Measurements from ENCODE around the gene LSG1.
"Not testable (repeated sequence)": the region's sequence is repeated elsewhere in the genome, so short reads cannot be mapped to it uniquely, and the experiment has no call there.

Gene LSG1

GRCh38 chr3:194618858-194619608, 53.0 kb downstream of the LSG1 start:
- Mint-ChIP-seq H3K4me1 (no peaks in the 10 kb centered on the region), H3K9me3 (no peaks in the 10 kb centered on the region), H3K4me3 (no peak overlapping the region), H3K27ac (no peak overlapping the region), H3K27me3 (no peaks in the 10 kb centered on the region)
- no peak for ATAC-seq
- DNase-seq, result no peak

GRCh38 chr3:194617827-194618226, 54.2 kb downstream of the LSG1 start:
- Mint-ChIP-seq H3K4me3 (no peak overlapping the region), H3K27me3 (no peaks in the 10 kb centered on the region), H3K9me3 (no peaks in the 10 kb centered on the region), H3K27ac (peak overlapping the region in 1 of 2 donors; percentile 81), H3K4me1 (no peaks in the 10 kb centered on the region)
- DNase-seq, result no peak
- ATAC-seq, result no peak

- Mint-ChIP-seq H3K9me3 (no peaks in the 10 kb centered on the region), H3K27ac (no peak overlapping the region), H3K4me1 (no peaks in the 10 kb centered on the region), H3K27me3 (no peaks in the 10 kb centered on the region), H3K4me3 (no peak overlapping the region)
- DNase-seq, result no peak
- ATAC-seq, result no peak
Observed at GRCh38 chr3:194617143-194617671, 54.8 kb downstream of the LSG1 start.

- Mint-ChIP-seq H3K9me3 (no peaks in the 10 kb centered on the region), H3K27ac (no peak overlapping the region), H3K27me3 (no peaks in the 10 kb centered on the region), H3K4me3 (no peak overlapping the region), H3K4me1 (no peaks in the 10 kb centered on the region)
- ATAC-seq (no peak), DNase-seq (no peak)
Observed at GRCh38 chr3:194615226-194615625, 56.8 kb downstream of the LSG1 start.

GRCh38 chr3:194612221-194612620, 59.8 kb downstream of the LSG1 start:
- Mint-ChIP-seq H3K27ac (no peak overlapping the region), H3K4me3 (no peak overlapping the region), H3K4me1 (no peaks in the 10 kb centered on the region), H3K9me3 (no peaks in the 10 kb centered on the region), H3K27me3 (no peaks in the 10 kb centered on the region)
- no peak for DNase-seq
- ATAC-seq, result no peak

GRCh38 chr3:194610689-194611088, 61.3 kb downstream of the LSG1 start:
- H3K9me3 Mint-ChIP-seq, result no peaks in the 10 kb centered on the region
- DNase-seq (no peak), ATAC-seq (no peak)
- H3K27me3 Mint-ChIP-seq, result no peaks in the 10 kb centered on the region
- no peaks in the 10 kb centered on the region for H3K4me1 Mint-ChIP-seq
- no peak overlapping the region for H3K4me3 Mint-ChIP-seq
- peak overlapping the region in 1 of 2 donors; percentile 51 for H3K27ac Mint-ChIP-seq

- DNase-seq (no peak), ATAC-seq (no peak)
- Mint-ChIP-seq H3K27ac (no peak overlapping the region), H3K4me1 (no peaks in the 10 kb centered on the region), H3K9me3 (no peaks in the 10 kb centered on the region), H3K27me3 (no peaks in the 10 kb centered on the region), H3K4me3 (no peak overlapping the region)
Observed at GRCh38 chr3:194609601-194610000, 62.4 kb downstream of the LSG1 start.

- Mint-ChIP-seq H3K9me3 (no peaks in the 10 kb centered on the region), H3K4me1 (no peaks in the 10 kb centered on the region), H3K27me3 (no peaks in the 10 kb centered on the region), H3K4me3 (no peak overlapping the region), H3K27ac (no peak overlapping the region)
- ATAC-seq, result no peak
- DNase-seq, result no peak
Observed at GRCh38 chr3:194608981-194609380, 63.0 kb downstream of the LSG1 start.

GRCh38 chr3:194607592-194608389, 64.2 kb downstream of the LSG1 start:
- H3K9me3 Mint-ChIP-seq, result no peaks in the 10 kb centered on the region
- no peaks in the 10 kb centered on the region for H3K4me1 Mint-ChIP-seq
- ATAC-seq (no peak), DNase-seq (no peak)
- H3K27ac Mint-ChIP-seq, result peak overlapping the region; percentile 7 to 22
- H3K27me3 Mint-ChIP-seq, result no peaks in the 10 kb centered on the region
- no peak overlapping the region for H3K4me3 Mint-ChIP-seq

GRCh38 chr3:194606941-194607340, 65.0 kb downstream of the LSG1 start:
- ATAC-seq, result no peak
- no peaks in the 10 kb centered on the region for H3K4me1 Mint-ChIP-seq
- no peaks in the 10 kb centered on the region for H3K9me3 Mint-ChIP-seq

GRCh38 chr3:194606163-194606562, 65.8 kb downstream of the LSG1 start:
- DNase-seq (no peak), ATAC-seq (no peak)
- Mint-ChIP-seq H3K27ac (no peak overlapping the region), H3K4me1 (no peaks in the 10 kb centered on the region), H3K4me3 (no peak overlapping the region), H3K9me3 (no peaks in the 10 kb centered on the region), H3K27me3 (no peaks in the 10 kb centered on the region)

More at GRCh38 chr3:194606941-194607340, 65.0 kb downstream of the LSG1 start:
- H3K27ac Mint-ChIP-seq, result no peak overlapping the region
- no peak for DNase-seq
- H3K27me3 Mint-ChIP-seq, result no peaks in the 10 kb centered on the region
- H3K4me3 Mint-ChIP-seq, result no peak overlapping the region

- not testable (repeated sequence) for ATAC-seq
Observed at GRCh38 chr3:194605314-194605713, 66.7 kb downstream of the LSG1 start.

GRCh38 chr3:194604837-194605236, 67.2 kb downstream of the LSG1 start:
- H3K4me1 Mint-ChIP-seq, result no peaks in the 10 kb centered on the region
- ATAC-seq (no peak), DNase-seq (no peak)
- no peaks in the 10 kb centered on the region for H3K9me3 Mint-ChIP-seq
- no peak overlapping the region for H3K27ac Mint-ChIP-seq
- H3K4me3 Mint-ChIP-seq, result no peak overlapping the region
- H3K27me3 Mint-ChIP-seq, result no peaks in the 10 kb centered on the region

More at GRCh38 chr3:194605314-194605713, 66.7 kb downstream of the LSG1 start:
- H3K27me3 Mint-ChIP-seq, H3K27ac Mint-ChIP-seq, H3K4me3 Mint-ChIP-seq, H3K4me1 Mint-ChIP-seq, DNase-seq, H3K9me3 Mint-ChIP-seq: not testable (repeated sequence)

GRCh38 chr3:194604126-194604525, 67.9 kb downstream of the LSG1 start:
- H3K4me1 Mint-ChIP-seq, result no peaks in the 10 kb centered on the region
- no peak overlapping the region for H3K27ac Mint-ChIP-seq
- no peaks in the 10 kb centered on the region for H3K9me3 Mint-ChIP-seq
- no peak for ATAC-seq
- DNase-seq, result no peak
- no peak overlapping the region for H3K4me3 Mint-ChIP-seq
- no peaks in the 10 kb centered on the region for H3K27me3 Mint-ChIP-seq

- no peaks in the 10 kb centered on the region for H3K27me3 Mint-ChIP-seq
- no peak for ATAC-seq
- H3K9me3 Mint-ChIP-seq, result no peaks in the 10 kb centered on the region
- no peak overlapping the region for H3K27ac Mint-ChIP-seq
- H3K4me3 Mint-ChIP-seq, result no peak overlapping the region
- no peak for DNase-seq
- no peaks in the 10 kb centered on the region for H3K4me1 Mint-ChIP-seq
Observed at GRCh38 chr3:194602669-194603171, 69.3 kb downstream of the LSG1 start.
